Subcutaneous adipose tissue (tissue), 4 donors: Measurements from ENCODE around the gene MYO1E. TPM values are rescaled to one million over a fixed set of nuclear protein-coding genes. Genes with fewer than 3 reads are reported as not detected.

Experiments
- CTCF ChIP-seq: fragments of 450-650 bp; IDR thresholded peaks from one replicate; pipeline ENCODE4 v1.5.1; 2016; ENCODE audit warnings: low read depth, mild to moderate bottlenecking, control low read depth, antibody characterized with exemption, moderate library complexity
- total RNA-seq, 4 donors: library from RNA; depleted of rRNA; stranded (reverse); fragments of >200 nt; gene quantifications; one replicate each; pipeline ENCODE4 v1.1.0, GENCODE V29; 2016

Gene MYO1E
- total RNA-seq, 4 donors from 2014 or later: 34.1 to 188 (median 91.7) TPM

GRCh38 chr15:59150185-59150584 lies 222.5 kb downstream of the MYO1E start:
- no peak for TF ChIP-seq CTCF

DNA sequence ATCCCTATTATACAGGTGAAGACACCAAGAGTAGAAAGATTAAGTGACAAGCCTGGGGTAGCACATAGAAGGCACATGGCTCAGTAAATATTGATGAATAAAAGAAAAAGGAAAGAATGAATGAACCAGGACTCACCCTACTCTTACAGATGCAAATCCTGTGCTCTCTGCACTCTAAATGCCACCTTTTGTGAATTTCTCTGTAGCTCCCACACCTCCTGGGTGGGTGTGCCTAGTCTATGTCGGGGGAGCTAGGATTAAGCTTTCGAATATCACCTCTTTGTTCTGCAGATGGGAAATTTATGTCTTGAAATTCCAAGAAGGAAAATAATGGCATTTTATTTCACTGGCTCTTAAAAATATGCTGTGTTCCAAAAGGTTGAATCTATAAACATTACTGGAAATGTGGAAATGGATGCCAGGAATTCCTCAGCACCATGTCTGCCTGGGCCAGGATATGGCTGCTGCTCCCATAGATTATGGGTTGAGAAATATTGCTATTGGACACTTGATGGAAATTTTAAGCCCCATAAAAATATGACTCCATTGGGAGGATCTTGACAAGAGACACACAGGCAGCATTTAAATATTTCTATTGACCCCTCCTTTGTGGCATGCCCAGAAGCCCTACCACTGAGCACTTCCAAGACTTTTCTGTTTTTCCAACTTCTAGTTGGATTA lies 224.4 kb downstream of the MYO1E start:
- TF ChIP-seq CTCF: no peak

DNA sequence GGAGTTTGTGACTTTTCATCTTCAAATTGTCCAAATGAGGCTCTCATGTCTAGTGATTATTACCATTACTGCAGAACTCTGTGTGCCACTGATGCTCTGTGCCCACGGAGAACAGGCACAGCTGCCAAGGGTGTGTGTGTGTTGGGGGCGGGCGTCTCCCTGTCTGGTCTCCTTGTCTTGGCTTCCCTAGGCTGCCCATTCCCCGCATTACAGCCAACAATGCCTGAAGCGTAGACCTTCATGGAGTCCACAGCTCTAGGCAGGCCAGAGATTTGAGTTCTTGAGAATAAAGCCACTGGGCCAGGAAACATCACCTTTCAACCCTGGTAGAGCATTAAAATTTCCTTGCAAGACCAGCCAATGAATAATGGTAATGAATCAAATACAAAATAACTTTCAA lies 225.0 kb downstream of the MYO1E start:
- no peak for TF ChIP-seq CTCF

DNA sequence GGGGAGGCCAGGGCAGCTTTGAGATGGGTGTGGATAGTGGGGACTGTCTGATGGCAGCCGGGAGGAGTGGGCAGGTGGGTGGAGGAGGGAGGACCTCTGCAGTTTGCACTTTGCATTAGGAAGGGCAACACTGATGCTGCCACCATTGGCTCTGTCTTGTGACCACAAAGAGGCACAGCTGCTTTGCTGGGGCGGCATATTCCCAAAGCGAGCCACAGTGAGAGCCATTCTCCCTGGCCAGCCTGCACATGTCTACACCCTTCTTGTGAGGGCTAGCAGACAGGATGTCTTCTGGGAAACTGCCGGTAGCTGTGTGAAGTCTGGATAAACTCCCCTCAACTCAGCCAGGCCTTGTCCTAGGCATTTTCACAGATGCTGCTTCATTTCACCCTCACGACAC lies 229.4 kb downstream of the MYO1E start:
- TF ChIP-seq CTCF: no peak

- no peak for TF ChIP-seq CTCF
These were observed 232.0 kb downstream of the MYO1E start for GRCh38 chr15:59140422-59141226.

DNA sequence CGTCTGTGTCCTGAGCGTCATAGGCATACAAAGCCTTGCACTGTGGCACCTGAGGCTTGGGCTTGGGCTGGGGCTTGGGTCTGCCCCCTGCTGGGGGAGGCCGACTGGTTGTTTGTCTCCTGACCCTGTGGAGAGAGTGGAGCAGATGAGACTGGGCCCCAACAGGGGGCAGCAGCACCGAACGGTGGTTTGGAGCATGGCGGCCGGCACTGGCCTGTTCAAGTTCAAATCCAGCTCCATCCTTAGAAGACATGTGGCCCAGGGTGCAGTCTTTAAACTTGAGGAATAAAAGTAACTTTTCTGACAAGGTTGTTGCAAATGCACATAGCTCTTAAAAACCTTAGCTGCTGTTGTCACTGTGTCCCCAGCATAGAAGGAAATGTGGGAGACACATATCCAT lies 234.4 kb downstream of the MYO1E start:
- no peak for TF ChIP-seq CTCF

GRCh38 chr15:59137566-59137965 lies 235.1 kb downstream of the MYO1E start:
- TF ChIP-seq CTCF: no peak
